ENCODE data around the gene LAMC2.

Gene LAMC2

GRCh38 chr1:183279835-183280234 lies 93.8 kb downstream of the LAMC2 start:
- H3K9ac ChIP-seq (ENCODE audit: low read depth, low read length), result peak overlapping the region; percentile 75
- peaks cover 42% of the 10 kb centered on the region for H3K4me1 ChIP-seq (ENCODE audit: control insufficient read depth, insufficient read depth, low read length)
- no peaks in the 10 kb centered on the region for H3K27me3 ChIP-seq (ENCODE audit: control insufficient read depth, insufficient read depth, low read length)
- H3K9me3 ChIP-seq (replicated peaks; ENCODE audit: low read length), result no peaks in the 10 kb centered on the region
- H3K36me3 ChIP-seq (ENCODE audit: insufficient read depth, low read length), result no peaks in the 10 kb centered on the region
- peak overlapping the region; percentile 24 for H3K4me2 ChIP-seq (ENCODE audit: low read length)
- peak overlapping the region; percentile 3 for H3K4me3 ChIP-seq (ENCODE audit: low read length)

GRCh38 chr1:183281039-183281438 lies 95.0 kb downstream of the LAMC2 start:
- Histone ChIP-seq H3K9ac (ENCODE audit: low read depth, low read length) (peak overlapping the region; percentile 27), H3K4me3 (ENCODE audit: low read length) (no peak overlapping the region), H3K9me3 (replicated peaks; ENCODE audit: low read length) (no peaks in the 10 kb centered on the region), H3K36me3 (ENCODE audit: insufficient read depth, low read length) (no peaks in the 10 kb centered on the region), H3K4me2 (ENCODE audit: low read length) (peak overlapping the region; percentile 47), H3K4me1 (ENCODE audit: control insufficient read depth, insufficient read depth, low read length) (peaks cover 42% of the 10 kb centered on the region), H3K27me3 (ENCODE audit: control insufficient read depth, insufficient read depth, low read length) (no peaks in the 10 kb centered on the region)

- peaks cover 42% of the 10 kb centered on the region for H3K4me1 ChIP-seq (ENCODE audit: control insufficient read depth, insufficient read depth, low read length)
- peak overlapping the region; percentile 56 for H3K4me2 ChIP-seq (ENCODE audit: low read length)
- no peaks in the 10 kb centered on the region for H3K36me3 ChIP-seq (ENCODE audit: insufficient read depth, low read length)
- no peaks in the 10 kb centered on the region for H3K27me3 ChIP-seq (ENCODE audit: control insufficient read depth, insufficient read depth, low read length)
- peak overlapping the region; percentile 27 for H3K9ac ChIP-seq (ENCODE audit: low read depth, low read length)
- peak overlapping the region; percentile 31 for H3K4me3 ChIP-seq (ENCODE audit: low read length)
- no peaks in the 10 kb centered on the region for H3K9me3 ChIP-seq (replicated peaks; ENCODE audit: low read length)
These were observed 95.6 kb downstream of the LAMC2 start for GRCh38 chr1:183281553-183282091.

GRCh38 chr1:183282101-183282855 lies 96.2 kb downstream of the LAMC2 start:
- no peaks in the 10 kb centered on the region for H3K9me3 ChIP-seq (replicated peaks; ENCODE audit: low read length)
- H3K4me2 ChIP-seq (ENCODE audit: low read length), result peak overlapping the region; percentile 56
- H3K36me3 ChIP-seq (ENCODE audit: insufficient read depth, low read length), result no peaks in the 10 kb centered on the region
- H3K27me3 ChIP-seq (ENCODE audit: control insufficient read depth, insufficient read depth, low read length), result no peaks in the 10 kb centered on the region
- H3K4me1 ChIP-seq (ENCODE audit: control insufficient read depth, insufficient read depth, low read length), result peaks cover 42% of the 10 kb centered on the region
- H3K4me3 ChIP-seq (ENCODE audit: low read length), result no peak overlapping the region
- H3K9ac ChIP-seq (ENCODE audit: low read depth, low read length), result no peak overlapping the region

- no peaks in the 10 kb centered on the region for H3K36me3 ChIP-seq (ENCODE audit: insufficient read depth, low read length)
- H3K4me1 ChIP-seq (ENCODE audit: control insufficient read depth, insufficient read depth, low read length), result peaks cover 36% of the 10 kb centered on the region
- no peaks in the 10 kb centered on the region for H3K9me3 ChIP-seq (replicated peaks; ENCODE audit: low read length)
- peaks cover 4% of the 10 kb centered on the region for H3K27me3 ChIP-seq (ENCODE audit: control insufficient read depth, insufficient read depth, low read length)
- no peak overlapping the region for H3K9ac ChIP-seq (ENCODE audit: low read depth, low read length)
- H3K4me3 ChIP-seq (ENCODE audit: low read length), result no peak overlapping the region
- no peak overlapping the region for H3K4me2 ChIP-seq (ENCODE audit: low read length)
These were observed 97.2 kb downstream of the LAMC2 start for GRCh38 chr1:183283286-183283685.

- Histone ChIP-seq H3K36me3 (ENCODE audit: insufficient read depth, low read length) (no peaks in the 10 kb centered on the region), H3K9ac (ENCODE audit: low read depth, low read length) (no peak overlapping the region), H3K4me1 (ENCODE audit: control insufficient read depth, insufficient read depth, low read length) (peaks cover 28% of the 10 kb centered on the region), H3K4me3 (ENCODE audit: low read length) (no peak overlapping the region), H3K4me2 (ENCODE audit: low read length) (no peak overlapping the region), H3K9me3 (replicated peaks; ENCODE audit: low read length) (no peaks in the 10 kb centered on the region), H3K27me3 (ENCODE audit: control insufficient read depth, insufficient read depth, low read length) (peaks cover 11% of the 10 kb centered on the region)
These were observed 98.0 kb downstream of the LAMC2 start for GRCh38 chr1:183284086-183284485.

GRCh38 chr1:183285256-183285655 lies 99.2 kb downstream of the LAMC2 start:
- Histone ChIP-seq H3K9ac (ENCODE audit: low read depth, low read length) (no peak overlapping the region), H3K27me3 (ENCODE audit: control insufficient read depth, insufficient read depth, low read length) (peaks cover 11% of the 10 kb centered on the region), H3K4me1 (ENCODE audit: control insufficient read depth, insufficient read depth, low read length) (peaks cover 16% of the 10 kb centered on the region), H3K36me3 (ENCODE audit: insufficient read depth, low read length) (no peaks in the 10 kb centered on the region), H3K4me3 (ENCODE audit: low read length) (no peak overlapping the region), H3K9me3 (replicated peaks; ENCODE audit: low read length) (no peaks in the 10 kb centered on the region), H3K4me2 (ENCODE audit: low read length) (no peak overlapping the region)

GRCh38 chr1:183285746-183286145 lies 99.7 kb downstream of the LAMC2 start:
- Histone ChIP-seq H3K27me3 (ENCODE audit: control insufficient read depth, insufficient read depth, low read length) (peaks cover 11% of the 10 kb centered on the region), H3K36me3 (ENCODE audit: insufficient read depth, low read length) (no peaks in the 10 kb centered on the region), H3K9ac (ENCODE audit: low read depth, low read length) (no peak overlapping the region), H3K4me3 (ENCODE audit: low read length) (no peak overlapping the region), H3K4me2 (ENCODE audit: low read length) (no peak overlapping the region), H3K9me3 (replicated peaks; ENCODE audit: low read length) (no peaks in the 10 kb centered on the region), H3K4me1 (ENCODE audit: control insufficient read depth, insufficient read depth, low read length) (peaks cover 15% of the 10 kb centered on the region)

GRCh38 chr1:183287191-183287675 lies 101.2 kb downstream of the LAMC2 start:
- peaks cover 13% of the 10 kb centered on the region for H3K4me1 ChIP-seq (ENCODE audit: control insufficient read depth, insufficient read depth, low read length)
- H3K9me3 ChIP-seq (replicated peaks; ENCODE audit: low read length), result no peaks in the 10 kb centered on the region
- no peaks in the 10 kb centered on the region for H3K36me3 ChIP-seq (ENCODE audit: insufficient read depth, low read length)
- no peak overlapping the region for H3K4me3 ChIP-seq (ENCODE audit: low read length)
- peaks cover 11% of the 10 kb centered on the region for H3K27me3 ChIP-seq (ENCODE audit: control insufficient read depth, insufficient read depth, low read length)
- no peak overlapping the region for H3K9ac ChIP-seq (ENCODE audit: low read depth, low read length)
- no peak overlapping the region for H3K4me2 ChIP-seq (ENCODE audit: low read length)

- H3K9ac ChIP-seq (ENCODE audit: low read depth, low read length), result no peak overlapping the region
- H3K27me3 ChIP-seq (ENCODE audit: control insufficient read depth, insufficient read depth, low read length), result peaks cover 11% of the 10 kb centered on the region
- H3K4me2 ChIP-seq (ENCODE audit: low read length), result no peak overlapping the region
- no peaks in the 10 kb centered on the region for H3K9me3 ChIP-seq (replicated peaks; ENCODE audit: low read length)
- no peaks in the 10 kb centered on the region for H3K36me3 ChIP-seq (ENCODE audit: insufficient read depth, low read length)
- H3K4me1 ChIP-seq (ENCODE audit: control insufficient read depth, insufficient read depth, low read length), result peaks cover 11% of the 10 kb centered on the region
- no peak overlapping the region for H3K4me3 ChIP-seq (ENCODE audit: low read length)
These were observed 102.5 kb downstream of the LAMC2 start for GRCh38 chr1:183288583-183288982.

GRCh38 chr1:183289051-183289496 lies 103.0 kb downstream of the LAMC2 start:
- H3K4me1 ChIP-seq (ENCODE audit: control insufficient read depth, insufficient read depth, low read length), result peaks cover 11% of the 10 kb centered on the region
- H3K36me3 ChIP-seq (ENCODE audit: insufficient read depth, low read length), result no peaks in the 10 kb centered on the region
- H3K4me3 ChIP-seq (ENCODE audit: low read length), result no peak overlapping the region

GRCh38 chr1:183290628-183291027 lies 104.6 kb downstream of the LAMC2 start:
- H3K9me3 ChIP-seq (replicated peaks; ENCODE audit: low read length), result no peaks in the 10 kb centered on the region
- no peaks in the 10 kb centered on the region for H3K36me3 ChIP-seq (ENCODE audit: insufficient read depth, low read length)
- peaks cover 11% of the 10 kb centered on the region for H3K4me1 ChIP-seq (ENCODE audit: control insufficient read depth, insufficient read depth, low read length)
- H3K9ac ChIP-seq (ENCODE audit: low read depth, low read length), result no peak overlapping the region
- peaks cover 11% of the 10 kb centered on the region for H3K27me3 ChIP-seq (ENCODE audit: control insufficient read depth, insufficient read depth, low read length)
- H3K4me2 ChIP-seq (ENCODE audit: low read length), result no peak overlapping the region
- H3K4me3 ChIP-seq (ENCODE audit: low read length), result no peak overlapping the region

More at GRCh38 chr1:183289051-183289496, 103.0 kb downstream of the LAMC2 start:
- Histone ChIP-seq H3K27me3 (ENCODE audit: control insufficient read depth, insufficient read depth, low read length) (peaks cover 11% of the 10 kb centered on the region), H3K9me3 (replicated peaks; ENCODE audit: low read length) (no peaks in the 10 kb centered on the region), H3K9ac (ENCODE audit: low read depth, low read length) (no peak overlapping the region), H3K4me2 (ENCODE audit: low read length) (no peak overlapping the region)
